Activated T-helper 1 cell treated with anti-CD3 and anti-CD28 coated beads, Interleukin-12 subunit alpha, Interleukin-12 subunit beta, Interleukin-2, Interleukin-4 antibody, amounts not matched to agents 30 ng/mL and 10 ng/mL and 1 ng/mL, durations not matched to agents 14 hours and 24 hours and 36 hours (primary cell): Measurements from ENCODE around the gene CCDC186. TPM values are rescaled to one million over a fixed set of nuclear protein-coding genes. Genes with fewer than 3 reads are reported as not detected.

Source experiments
- total RNA-seq: library from RNA; stranded (reverse); gene quantifications from 2 replicates; pipeline ENCODE4 v1.2.3, GENCODE V29; 2022

Gene CCDC186
- total RNA-seq, 1 donor from 2014 or later, result 13.0 TPM

Other genes with a start within 250 kb of the CCDC186 start
- not detected in 2 replicates for gene ADRB1, start 130.3 kb downstream of the CCDC186 start, total RNA-seq
- 0.10 and 0.13 TPM in 2 replicates for gene TDRD1, start 5.2 kb upstream of the CCDC186 start, total RNA-seq
- not detected in 2 replicates for gene VWA2, start 65.1 kb upstream of the CCDC186 start, total RNA-seq
- gene AFAP1L2, start 230.3 kb upstream of the CCDC186 start, total RNA-seq, result 3.7 and 4.1 TPM in 2 replicates